Panc1 (cell line): ENCODE data around the gene NBL1. TPM values are rescaled to one million over a fixed set of nuclear protein-coding genes. Genes with fewer than 3 reads are reported as not detected.
A peak's percentile ranks its signal among the peaks of the same experiment; 100 is the strongest.

ENCODE experiments used
- ATAC-seq: fragments of 200-7000 bp; cut with Tn5 transposase; 2 replicates; pipeline ENCODE4 v1.9.1; 2020; ENCODE audit warnings: mild to moderate bottlenecking, moderate library complexity
- Bru-seq: library from RNA; stranded (reverse); fragments of 400-500 nt; gene quantifications from one replicate; lab custom pipeline; 2021; lab: Mats Ljungman, UMichigan
- BruChase-seq, 2 experiments: library from RNA; stranded (reverse); fragments of 400-500 nt; gene quantifications; one replicate each; lab custom pipeline; 2021; lab: Mats Ljungman, UMichigan
- BruUV-seq: library from RNA; stranded (reverse); fragments of 400-500 nt; replicated peaks from 2 replicates; lab custom pipeline; 2021; lab: Mats Ljungman, UMichigan
- CTCF ChIA-PET: fragments of 300-600 bp; sonication (Branson Sonifier 250); formaldehyde crosslinking; loops from one replicate; lab custom pipeline; 2022; ENCODE audit warnings: antibody characterized with exemption; lab: Charles Lee
- POLR2A ChIA-PET: fragments of 300-600 bp; sonication (Branson Sonifier 250); formaldehyde crosslinking; loops from one replicate; lab custom pipeline; 2022; ENCODE audit warnings: antibody characterized with exemption; lab: Charles Lee
- DNase-seq: peaks from one replicate; pipeline ENCODE4 v3.0.0-alpha.2; 2010; ENCODE audit warnings: low read depth, low spot score
- H3K27ac ChIP-seq: 2 replicates; pipeline ENCODE4 v1.5.1; 2011; ENCODE audit warnings: mild to moderate bottlenecking, low read length, inconsistent platforms
- H3K27me3 ChIP-seq: fragments of 200-500 bp; sonication (Bioruptor generic); 2 replicates; pipeline ENCODE4 v1.6.0; 2014; ENCODE audit warnings: low read length, inconsistent platforms; ENCODE audit not compliant: control insufficient read depth, insufficient read depth
- H3K36me3 ChIP-seq: fragments of 200-500 bp; sonication (Bioruptor generic); 2 replicates; pipeline ENCODE4 v1.5.1; 2014; ENCODE audit warnings: inconsistent platforms, mild to moderate bottlenecking, low read length, moderate library complexity; ENCODE audit not compliant: control insufficient read depth, insufficient read depth
- H3K4me1 ChIP-seq: 2 replicates; pipeline ENCODE4 v1.5.1; 2011; ENCODE audit warnings: inconsistent platforms, mild to moderate bottlenecking, low read length, moderate library complexity; ENCODE audit not compliant: control insufficient read depth, insufficient read depth
- H3K4me3 ChIP-seq, 2 experiments: 2 replicates each; pipeline ENCODE4 v1.5.1; 2011 to 2012; ENCODE audit warnings: low read depth in 2 of 2, low read length in 2 of 2, mild to moderate bottlenecking in 2 of 2, inconsistent platforms in 1 of 2, moderate library complexity in 1 of 2
- H3K9me3 ChIP-seq: fragments of 200-500 bp; sonication (Bioruptor generic); 2 replicates; pipeline ENCODE4 v1.5.1; 2014; ENCODE audit warnings: low read depth, mild to moderate bottlenecking, inconsistent platforms, low read length, moderate library complexity; ENCODE audit not compliant: control insufficient read depth, insufficient read depth
- POLR2AphosphoS5 ChIP-seq: IDR thresholded peaks from 2 replicates; pipeline ENCODE4 v1.6.1; 2012; ENCODE audit warnings: mild to moderate bottlenecking, low read depth, low read length, moderate library complexity
- SIN3A ChIP-seq: IDR thresholded peaks from 2 replicates; pipeline ENCODE4 v1.6.1; 2012; ENCODE audit warnings: low read depth, mild to moderate bottlenecking, low read length, moderate library complexity, borderline replicate concordance; ENCODE audit not compliant: insufficient read depth
- TCF7L2 ChIP-seq: IDR thresholded peaks from 2 replicates; pipeline ENCODE4 v1.6.1; 2011; ENCODE audit warnings: mild to moderate bottlenecking, low read depth, low read length, inconsistent platforms
- in situ Hi-C: cut with HindIII; loops from 2 replicates; pipeline ENCODE4 v1.10.0; 2016; ENCODE audit warnings: low sequenced_read_pairs, low pct_unique_long_range_greater_than_20kb
- intact Hi-C: fragments of 100-400 bp; cut with micrococcal nuclease; formaldehyde crosslinking; loops from one replicate; pipeline ENCODE4 v1.10.0; 2022; ENCODE audit not compliant: unreplicated experiment
- long read RNA-seq: library from polyadenylated mRNA; unstranded; transcript quantifications from one replicate; pipeline ENCODE4 v2.0.0, GENCODE V29; 2021; ENCODE audit not compliant: unreplicated experiment
- polyA plus RNA-seq: library from polyadenylated mRNA; unstranded; fragments of >200 nt; gene quantifications from one replicate; pipeline ENCODE4 v1.2.1, GENCODE V29; 2012; ENCODE audit warnings: missing spikeins; ENCODE audit not compliant: insufficient read length
- total RNA-seq: library from RNA; stranded (reverse); gene quantifications from one replicate; pipeline ENCODE4 v1.2.1, GENCODE V29; 2021; ENCODE audit not compliant: unreplicated experiment
- TF ChIP-seq, protein P1 (sequence below), 2 experiments: IDR thresholded peaks; 2 replicates each; pipeline ENCODE4 v1.6.1; 2011 to 2012; ENCODE audit warnings: low read depth in 2 of 2, control low read depth in 1 of 2, low read length in 1 of 2, mild to moderate bottlenecking in 1 of 2, moderate library complexity in 1 of 2; ENCODE audit not compliant: insufficient read depth in 1 of 2
- TF ChIP-seq, protein P2 (sequence below): fragments of 450-650 bp; IDR thresholded peaks from 2 replicates; pipeline ENCODE4 v1.5.1; 2017; ENCODE audit warnings: mild to moderate bottlenecking

The NBL1 gene, protein sequence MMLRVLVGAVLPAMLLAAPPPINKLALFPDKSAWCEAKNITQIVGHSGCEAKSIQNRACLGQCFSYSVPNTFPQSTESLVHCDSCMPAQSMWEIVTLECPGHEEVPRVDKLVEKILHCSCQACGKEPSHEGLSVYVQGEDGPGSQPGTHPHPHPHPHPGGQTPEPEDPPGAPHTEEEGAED
- total RNA-seq (191 TPM), Bru-seq, nascent RNA (percentile 85 among the genes with signal in this experiment), BruChase-seq, experiment 1, labeled RNA remaining after a 2-hour chase (percentile 91 among the genes with signal in this experiment), BruChase-seq, experiment 2, labeled RNA remaining after a 6-hour chase (percentile 97 among the genes with signal in this experiment)
- polyA plus RNA-seq = 489 TPM
- long read RNA-seq, transcript NBL1-202 (4 exons, 2,172 nt) = major isoform, 361 of 463 reads
- long read RNA-seq, partial matches to known transcripts = 90 of 463 reads
- long read RNA-seq, other reads (novel, unspliced or antisense) = 11 of 463 reads

DNA sequence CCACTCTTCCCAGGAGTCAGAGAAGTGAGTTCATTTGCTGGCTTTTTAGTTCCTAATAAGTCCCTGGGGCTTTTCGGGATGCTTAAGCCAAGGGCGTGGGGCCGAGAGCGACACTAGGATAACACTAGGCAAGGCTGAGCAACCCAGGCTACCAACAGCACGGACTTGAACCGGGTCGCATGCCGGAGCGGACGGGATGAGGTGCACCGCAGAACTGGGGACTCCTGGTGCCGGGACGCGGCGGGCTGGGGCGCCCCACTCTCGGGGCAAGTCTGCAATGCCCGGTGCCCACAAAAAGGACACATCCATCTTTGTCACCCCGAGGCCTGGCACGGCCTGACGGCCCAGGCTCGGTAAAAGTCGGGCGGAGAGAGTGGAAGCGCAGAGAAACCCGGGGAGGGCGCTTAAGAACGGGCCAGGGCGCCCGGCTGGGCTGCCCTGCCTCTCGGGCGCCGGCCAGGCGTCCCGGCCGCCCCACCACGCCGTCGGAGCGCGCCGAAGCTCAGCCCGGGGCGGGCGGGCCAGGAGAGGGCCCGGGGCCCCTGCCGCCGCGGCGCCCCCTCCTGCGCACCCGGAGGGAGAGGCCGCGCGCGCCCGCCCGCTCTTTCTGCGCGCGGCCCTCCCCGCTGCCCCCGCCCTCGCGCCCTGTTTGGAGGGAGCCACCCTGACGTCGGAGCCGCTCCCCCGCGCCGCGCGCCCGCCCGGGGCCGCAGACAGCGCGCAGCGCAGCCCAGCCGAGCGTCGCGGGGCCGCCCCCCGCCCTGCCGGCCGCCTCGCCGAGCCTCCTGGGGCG, at the start of gene NBL1:
TSS of gene NBL1 (plus strand) at position 710 of the 793 bp plus-strand sequence. CDS start 10,720 bp downstream, outside the sequence.
- Histone ChIP-seq H3K4me3 (peak within 1 kb of the TSS; percentile 79 to 80), H3K4me1 (peaks cover 49% of the 10 kb centered on the region), H3K9me3 (no peaks in the 10 kb centered on the region), H3K27me3 (no peaks in the 10 kb centered on the region), H3K27ac (peak within 1 kb of the TSS; percentile 90), H3K36me3 (no peaks in the 10 kb centered on the region; the same call in 1 of the 2 replicates)
- TF ChIP-seq, protein P1, sequence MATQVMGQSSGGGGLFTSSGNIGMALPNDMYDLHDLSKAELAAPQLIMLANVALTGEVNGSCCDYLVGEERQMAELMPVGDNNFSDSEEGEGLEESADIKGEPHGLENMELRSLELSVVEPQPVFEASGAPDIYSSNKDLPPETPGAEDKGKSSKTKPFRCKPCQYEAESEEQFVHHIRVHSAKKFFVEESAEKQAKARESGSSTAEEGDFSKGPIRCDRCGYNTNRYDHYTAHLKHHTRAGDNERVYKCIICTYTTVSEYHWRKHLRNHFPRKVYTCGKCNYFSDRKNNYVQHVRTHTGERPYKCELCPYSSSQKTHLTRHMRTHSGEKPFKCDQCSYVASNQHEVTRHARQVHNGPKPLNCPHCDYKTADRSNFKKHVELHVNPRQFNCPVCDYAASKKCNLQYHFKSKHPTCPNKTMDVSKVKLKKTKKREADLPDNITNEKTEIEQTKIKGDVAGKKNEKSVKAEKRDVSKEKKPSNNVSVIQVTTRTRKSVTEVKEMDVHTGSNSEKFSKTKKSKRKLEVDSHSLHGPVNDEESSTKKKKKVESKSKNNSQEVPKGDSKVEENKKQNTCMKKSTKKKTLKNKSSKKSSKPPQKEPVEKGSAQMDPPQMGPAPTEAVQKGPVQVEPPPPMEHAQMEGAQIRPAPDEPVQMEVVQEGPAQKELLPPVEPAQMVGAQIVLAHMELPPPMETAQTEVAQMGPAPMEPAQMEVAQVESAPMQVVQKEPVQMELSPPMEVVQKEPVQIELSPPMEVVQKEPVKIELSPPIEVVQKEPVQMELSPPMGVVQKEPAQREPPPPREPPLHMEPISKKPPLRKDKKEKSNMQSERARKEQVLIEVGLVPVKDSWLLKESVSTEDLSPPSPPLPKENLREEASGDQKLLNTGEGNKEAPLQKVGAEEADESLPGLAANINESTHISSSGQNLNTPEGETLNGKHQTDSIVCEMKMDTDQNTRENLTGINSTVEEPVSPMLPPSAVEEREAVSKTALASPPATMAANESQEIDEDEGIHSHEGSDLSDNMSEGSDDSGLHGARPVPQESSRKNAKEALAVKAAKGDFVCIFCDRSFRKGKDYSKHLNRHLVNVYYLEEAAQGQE (IDR thresholded peaks at IDR 0.05; ENCODE audit: insufficient read depth in 1 of 2, low read depth in 2 of 2, low read length in 1 of 2) = no peak
- TF ChIP-seq, protein P2, sequence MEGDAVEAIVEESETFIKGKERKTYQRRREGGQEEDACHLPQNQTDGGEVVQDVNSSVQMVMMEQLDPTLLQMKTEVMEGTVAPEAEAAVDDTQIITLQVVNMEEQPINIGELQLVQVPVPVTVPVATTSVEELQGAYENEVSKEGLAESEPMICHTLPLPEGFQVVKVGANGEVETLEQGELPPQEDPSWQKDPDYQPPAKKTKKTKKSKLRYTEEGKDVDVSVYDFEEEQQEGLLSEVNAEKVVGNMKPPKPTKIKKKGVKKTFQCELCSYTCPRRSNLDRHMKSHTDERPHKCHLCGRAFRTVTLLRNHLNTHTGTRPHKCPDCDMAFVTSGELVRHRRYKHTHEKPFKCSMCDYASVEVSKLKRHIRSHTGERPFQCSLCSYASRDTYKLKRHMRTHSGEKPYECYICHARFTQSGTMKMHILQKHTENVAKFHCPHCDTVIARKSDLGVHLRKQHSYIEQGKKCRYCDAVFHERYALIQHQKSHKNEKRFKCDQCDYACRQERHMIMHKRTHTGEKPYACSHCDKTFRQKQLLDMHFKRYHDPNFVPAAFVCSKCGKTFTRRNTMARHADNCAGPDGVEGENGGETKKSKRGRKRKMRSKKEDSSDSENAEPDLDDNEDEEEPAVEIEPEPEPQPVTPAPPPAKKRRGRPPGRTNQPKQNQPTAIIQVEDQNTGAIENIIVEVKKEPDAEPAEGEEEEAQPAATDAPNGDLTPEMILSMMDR = peak; percentile 13; the same call in 1 of the 2 replicates
- TF ChIP-seq POLR2AphosphoS5 (0 out of 2 replicates have a peak, but pooled peaks have one; percentile 33), SIN3A (0 out of 2 replicates have a peak, but pooled peaks have one; percentile 47), TCF7L2 (no peak)
- no TSS peak for BruUV-seq
- DNase-seq = no peak
- peak; percentile 87 for ATAC-seq
- ChIA-PET CTCF (interaction anchor here (0.6 kb wide), 1 partner anchor 156 kb away, joined by 3 read pairs; no protein-coding TSS in a partner anchor), POLR2A (interaction anchor here (0.9 kb wide), 1 partner anchor 48 kb away, joined by 3 read pairs; no protein-coding TSS in a partner anchor)
- intact Hi-C loops (loop anchor here (10.0 kb wide), 1 partner anchor 199 kb away; no protein-coding TSS in a partner anchor), in situ Hi-C loops (no loop called here)

DNA sequence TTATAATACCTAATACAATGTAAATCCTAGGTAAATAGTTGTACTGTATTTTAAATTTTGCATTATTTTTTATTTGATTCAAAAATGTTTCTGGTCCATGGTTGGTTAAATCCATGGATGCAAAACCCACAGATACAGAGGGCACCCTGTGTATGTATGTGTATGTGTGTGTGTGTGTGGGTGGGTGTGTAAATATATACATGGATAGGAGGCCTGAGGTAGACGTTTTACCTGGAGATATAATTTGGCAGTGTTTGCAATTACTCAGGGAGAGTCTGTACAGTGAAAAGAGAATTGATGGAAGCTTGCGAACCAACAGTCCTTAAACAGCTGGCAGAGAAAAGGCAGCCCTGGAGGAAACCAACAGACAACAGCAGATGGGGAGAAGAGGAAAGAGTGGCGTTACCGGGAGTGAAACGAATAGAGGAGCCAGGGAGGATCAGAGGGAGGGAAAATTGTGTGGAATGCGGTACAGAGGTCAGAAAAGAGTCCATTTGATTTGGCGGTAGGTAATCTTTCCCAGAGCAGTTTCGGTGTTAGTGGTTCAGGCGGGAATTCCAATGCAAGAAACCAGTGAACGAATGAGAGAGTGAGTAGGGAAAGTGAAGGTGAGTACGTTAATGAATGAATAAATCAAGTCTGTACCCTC, 47.9 kb upstream of the NBL1 start:
- TF ChIP-seq TCF7L2 = no peak
- TF ChIP-seq, protein P1 (IDR thresholded peaks at IDR 0.05; ENCODE audit: insufficient read depth in 1 of 2, low read depth in 2 of 2, low read length in 1 of 2) = no peak
- TF ChIP-seq, protein P2 = no peak
- TF ChIP-seq POLR2AphosphoS5 = no peak
- no peak for TF ChIP-seq SIN3A
- H3K4me3 ChIP-seq = peak overlapping the region; percentile 80 to 81
- no peaks in the 10 kb centered on the region for H3K27me3 ChIP-seq
- H3K4me1 ChIP-seq = peaks cover 37% of the 10 kb centered on the region
- ChIA-PET POLR2A (interaction anchor here (0.6 to 2.0 kb wide), 3 partner anchors 23 to 154 kb away, joined by 3 to 9 read pairs (median 3); no protein-coding TSS in a partner anchor), CTCF (no interaction called here)
- peak overlapping the region; percentile 99 for H3K27ac ChIP-seq
- DNase-seq (no peak), ATAC-seq (peak; percentile 56)
- in situ Hi-C loops = no loop called here
- no peaks in the 10 kb centered on the region for H3K36me3 ChIP-seq
- H3K9me3 ChIP-seq = no peaks in the 10 kb centered on the region
- intact Hi-C loops = loop anchor here (10.0 kb wide), 1 partner anchor 111 kb away; the partner anchor contains the start of gene CAPZB
- TSS peak; percentile 99 for BruUV-seq
